NCI-H2171 treated with DMSO at 0.1 percent for 48 hours (cell line): ENCODE measurements around the gene LPIN3.
A peak's percentile ranks its signal among the peaks of the same experiment; 100 is the strongest.

Source experiments
- DNase-seq: peaks from one replicate; lab custom pipeline; 2025; lab: John Stamatoyannopoulos, UW

LPIN3 gene

GRCh38 chr20:41393705-41394066 lies 53.1 kb downstream of the LPIN3 start:
- no peak for DNase-seq

DNA sequence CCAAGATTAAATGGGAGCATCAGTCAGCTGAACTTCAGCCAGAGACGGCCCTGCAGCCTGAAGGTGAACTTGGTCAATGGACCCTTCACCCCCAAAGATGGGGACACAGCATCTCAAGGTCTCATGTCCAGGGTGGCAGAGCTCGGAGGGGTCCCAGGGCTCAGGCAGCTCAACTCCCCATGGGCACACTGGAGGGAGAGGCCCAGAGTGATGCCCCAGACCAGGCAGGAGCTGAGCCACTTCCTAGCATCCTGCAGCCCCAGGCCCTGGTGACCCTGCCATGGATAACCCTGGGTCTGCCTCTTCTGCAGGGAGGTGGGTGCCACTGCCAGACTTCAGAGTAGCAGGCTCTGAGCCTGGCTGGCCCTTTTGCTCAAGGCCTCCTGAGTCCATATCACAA lies 53.5 kb downstream of the LPIN3 start:
- DNase-seq = no peak

DNA sequence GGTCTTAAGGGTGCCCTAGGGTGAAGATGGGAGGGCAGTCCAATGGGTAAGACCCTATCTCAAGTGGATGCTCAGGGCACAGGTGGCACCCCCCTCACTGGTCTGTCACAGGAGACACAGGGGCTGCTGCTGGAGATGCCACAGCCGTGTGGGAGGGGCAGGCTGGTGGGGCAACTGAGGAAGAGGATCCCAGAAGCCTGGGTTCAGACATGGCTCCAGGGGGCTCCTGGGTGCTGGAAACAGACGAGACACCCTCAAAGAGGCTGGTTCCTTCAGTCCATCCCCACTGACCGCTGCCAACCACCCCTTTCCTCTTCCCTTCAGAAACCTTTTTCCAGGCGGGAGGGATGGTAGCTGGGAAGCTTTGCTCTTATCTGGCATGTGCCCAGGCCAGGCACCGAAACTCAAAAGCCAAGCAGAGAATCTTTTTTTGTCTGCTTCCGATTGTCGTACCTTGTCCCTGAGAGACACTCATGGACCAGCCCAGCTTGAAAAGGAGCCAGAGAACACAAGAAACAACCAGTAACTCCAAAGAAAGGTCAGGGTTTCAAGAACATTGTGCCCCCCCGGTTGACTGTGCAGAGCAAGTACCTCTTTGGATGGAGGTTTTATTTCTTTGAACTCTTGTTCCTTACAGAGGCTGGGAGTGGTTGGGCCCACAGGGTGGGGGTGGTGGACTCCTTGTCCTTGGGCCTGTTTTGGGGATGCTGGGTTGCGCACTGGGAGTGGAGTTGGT lies 54.5 kb downstream of the LPIN3 start:
- no peak for DNase-seq

- DNase-seq = peak; percentile 21
Measured at GRCh38 chr20:41395667-41396664, 55.3 kb downstream of the LPIN3 start.

GRCh38 chr20:41398408-41398807 lies 57.8 kb downstream of the LPIN3 start:
- no peak for DNase-seq

DNA sequence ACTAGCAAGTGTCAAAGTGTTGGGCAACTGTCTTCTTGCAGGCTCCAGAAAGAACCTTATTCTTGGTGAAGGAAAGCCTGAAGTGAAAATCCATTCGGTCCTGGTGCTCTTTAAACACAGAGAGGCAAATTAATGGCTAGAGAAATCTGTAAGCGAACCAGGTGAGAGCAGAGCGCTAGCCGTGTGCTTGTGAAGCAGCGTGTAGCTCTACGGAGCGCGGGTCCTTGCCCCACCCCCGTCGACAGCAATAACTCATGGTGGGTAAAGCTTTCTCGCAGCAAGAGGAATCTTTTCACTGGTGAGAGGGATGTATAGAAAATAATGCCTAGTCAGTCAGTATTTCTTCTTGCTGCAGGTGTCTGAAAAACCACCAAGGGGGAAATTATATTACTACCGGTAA lies 63.0 kb downstream of the LPIN3 start:
- no peak for DNase-seq

GRCh38 chr20:41405436-41405835 lies 64.8 kb downstream of the LPIN3 start:
- no peak for DNase-seq

DNA sequence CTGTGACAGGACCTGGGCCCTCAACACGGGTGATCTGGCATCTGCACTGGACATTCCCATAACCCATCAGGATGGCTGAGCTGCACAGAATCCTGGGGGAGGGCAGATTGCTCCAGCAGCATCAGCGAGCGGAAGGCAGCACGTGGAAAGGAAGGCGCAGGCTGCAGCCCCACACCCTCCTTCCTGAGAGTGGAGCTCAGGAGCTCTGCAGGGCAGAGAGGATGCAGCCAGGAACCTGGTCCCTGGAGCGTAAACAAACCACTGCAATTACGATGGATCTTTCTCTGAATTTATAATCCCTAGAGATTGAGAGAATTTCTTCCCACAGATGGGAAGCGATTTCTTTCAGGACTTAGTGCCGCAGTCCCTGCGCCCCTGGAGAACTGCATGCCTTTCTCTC lies 65.7 kb downstream of the LPIN3 start:
- DNase-seq = peak; percentile 19

DNA sequence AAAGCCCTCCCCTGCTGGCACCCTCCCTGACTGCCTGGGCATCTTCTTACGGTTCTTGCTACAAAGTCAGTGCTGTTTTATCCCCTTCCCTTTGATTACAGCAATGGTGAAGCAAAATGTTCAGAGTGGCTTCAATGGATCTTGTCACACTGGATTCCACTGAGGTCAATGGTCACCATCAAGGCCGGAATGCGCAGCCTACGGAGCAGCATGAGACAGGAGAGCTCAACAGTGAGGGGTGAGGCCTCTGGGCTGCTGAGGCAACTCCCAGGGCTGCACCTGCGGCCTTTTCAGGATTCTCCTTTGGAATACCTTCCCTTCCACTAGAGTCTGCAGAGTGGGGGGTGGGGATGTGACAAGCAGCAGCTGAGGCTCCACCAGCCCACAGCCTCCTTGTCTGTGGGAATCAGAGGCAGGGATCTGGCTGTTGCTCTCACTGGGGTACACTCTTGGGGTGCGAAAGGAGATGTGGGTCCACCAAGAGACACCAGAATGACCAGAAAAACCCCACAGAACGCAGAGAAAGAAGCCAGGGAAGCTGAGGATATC lies 66.3 kb downstream of the LPIN3 start:
- no peak for DNase-seq

DNA sequence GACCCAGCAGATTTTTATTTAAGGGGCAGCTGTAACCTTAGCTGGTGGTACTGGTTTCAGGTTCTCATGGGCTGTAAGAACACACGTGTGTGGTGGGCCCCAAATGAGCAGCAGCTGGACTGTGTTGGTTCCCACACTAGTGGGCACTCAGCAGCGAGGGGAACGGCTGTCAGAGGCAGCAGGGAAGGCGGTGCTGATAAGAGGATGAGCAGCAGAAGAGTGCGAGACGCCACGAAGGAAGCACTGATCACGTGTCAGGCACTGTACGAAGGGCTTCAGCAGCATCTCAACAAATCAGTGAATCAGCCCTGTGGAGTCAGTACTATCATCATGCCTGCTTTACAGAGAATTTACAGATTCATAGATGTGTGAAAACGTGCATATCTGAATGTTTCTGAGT lies 67.0 kb downstream of the LPIN3 start:
- DNase-seq = no peak

- DNase-seq = no peak
Measured at GRCh38 chr20:41408156-41408794, 67.7 kb downstream of the LPIN3 start.

- DNase-seq = no peak
Measured at GRCh38 chr20:41408986-41409385, 68.4 kb downstream of the LPIN3 start.
